Heart right ventricle (tissue), 16 donors: Measurements from ENCODE around the gene CDK5R1. TPM values are rescaled to one million over a fixed set of nuclear protein-coding genes. Genes with fewer than 3 reads are reported as not detected.

Source experiments
- ATAC-seq, 8 donors: fragments of 200-7000 bp; cut with Tn5 transposase; one replicate each; pipeline ENCODE4 v1.9.1; 2020; ENCODE audit warnings: mild to moderate bottlenecking in 8 of 8, moderate library complexity in 8 of 8, moderate number of reproducible peaks in 1 of 8
- DNase-seq, 2 donors: peaks; one replicate each; pipeline ENCODE4 v3.0.0-alpha.2; 2020
- H3K27ac ChIP-seq, 10 donors: fragments of 200-600 bp; sonication (generic) in 2 of 10; one replicate each; pipeline versions ENCODE4 v1.5.0 to v1.8.0; 2020 to 2022; ENCODE audit warnings: mild to moderate bottlenecking in 3 of 10
- H3K27me3 ChIP-seq, 7 donors: fragments of 200-600 bp; one replicate each; pipeline ENCODE4 v1.8.0; 2021 to 2022; ENCODE audit warnings: mild to moderate bottlenecking in 2 of 7
- H3K36me3 ChIP-seq, 9 donors: fragments of 200-600 bp; sonication (generic) in 1 of 9; one replicate each; pipeline versions ENCODE4 v1.5.0 to v1.8.0; 2020 to 2022; ENCODE audit warnings: mild to moderate bottlenecking in 2 of 9
- H3K4me1 ChIP-seq, 9 donors: fragments of 200-600 bp; sonication (generic) in 1 of 9; one replicate each; pipeline versions ENCODE4 v1.5.0 to v1.8.0; 2020 to 2022; ENCODE audit warnings: mild to moderate bottlenecking in 4 of 9
- H3K4me3 ChIP-seq, 10 donors: fragments of 200-600 bp; sonication (generic) in 2 of 10; one replicate each; pipeline versions ENCODE4 v1.5.0 to v1.8.0; 2020 to 2022; ENCODE audit warnings: mild to moderate bottlenecking in 7 of 10, moderate library complexity in 2 of 10
- H3K9me3 ChIP-seq, 11 donors: fragments of 200-600 bp in 10 of 11; sonication (generic) in 2 of 11; one replicate each; pipeline versions ENCODE4 v1.5.0 to v1.8.0; 2013 to 2022; ENCODE audit warnings: mild to moderate bottlenecking in 2 of 11, control low read depth in 1 of 11, moderate library complexity in 1 of 11
- WGBS, 2 donors: extraction: QIAGEN DNeasy Blood & Tissue Kit; methylation state at CpG; one replicate each; pipeline ENCODE4 v1.1.7; 2013; ENCODE audit warnings: inconsistent platforms in 1 of 2; 5-methylcytosine and 5-hydroxymethylcytosine counted together
- intact Hi-C, 10 donors: fragments of 100-400 bp; cut with DNase I; formaldehyde crosslinking; loops; one replicate each; pipeline versions ENCODE4 v1.11.1 to v1.14.2; 2022
- polyA plus RNA-seq, 2 donors: library from polyadenylated mRNA; stranded (reverse); fragments of 200-250 nt; gene quantifications; one replicate each; pipeline ENCODE4 v1.2.3, GENCODE V29; 2013
- total RNA-seq, 10 donors: library from RNA; stranded (reverse); fragmentation: NEBNext Ultra II Directional in 3 of 10; extraction: Animal tissue kit (Norgen Biotek cat#: 25700) in 3 of 10; gene quantifications; one replicate each; pipeline versions ENCODE4 v1.2.1 to v1.2.4, GENCODE V29; 2021 to 2023
- TF ChIP-seq, protein P1 (sequence below), 9 donors: fragments of 200-600 bp; sonication (generic) in 2 of 9; IDR thresholded peaks; one replicate each; pipeline versions ENCODE4 v1.5.0 to v1.8.0; 2021 to 2022; ENCODE audit warnings: antibody characterized with exemption in 9 of 9, mild to moderate bottlenecking in 5 of 9, moderate library complexity in 1 of 9
- donor health status: Arrhythmogenic right ventricular cardiomyopathy.
- donor health status: ischemic (EF 13 %, LVEDD 7.1; RV severe dilation, severe dysfunction).
- donor health status: healthy with polysubstance abuse.
- donor health status: DM: no; HTN: yes; CAD: no.
- donor health status: DM: no; HTN: no; CAD: no.
- donor health status: ischemic (EF 25% LVEDD 6.9; RV normal size, moderate dysfunction).
- donor health status: ischemic (EF 25% LVEDD 5.7; RV mildly dilated, moderate dysfunction).
- donor health status: healthy.
- donor health status: DM: yes; HTN: yes; CAD: no.
- donor health status: Ischemic cardiomyopathy.
- donor health status: ischemic (EF 35%, LVEDD 5.7; RV mildly dilated, moderate dysfunction).
- donor health status: nonischemic (EF 11% LVEDD 7.7; RV severe dilation, severe dysfunction).
- donor health status: DM: yes; HTN: yes; CAD: no.
- donor health status: PGD.
- donor health status: ischemic (EF 29% LVEDD 5.4; RV normal size, mild dysfunction).
- donor health status: nonischemic (EF 23%, LVEDD 6.1; RV moderate dilation, normal function).

CDK5R1 gene
- total and polyA plus RNA-seq, 12 donors: 0.66 to 2.1 (median 1.3) TPM

DNA sequence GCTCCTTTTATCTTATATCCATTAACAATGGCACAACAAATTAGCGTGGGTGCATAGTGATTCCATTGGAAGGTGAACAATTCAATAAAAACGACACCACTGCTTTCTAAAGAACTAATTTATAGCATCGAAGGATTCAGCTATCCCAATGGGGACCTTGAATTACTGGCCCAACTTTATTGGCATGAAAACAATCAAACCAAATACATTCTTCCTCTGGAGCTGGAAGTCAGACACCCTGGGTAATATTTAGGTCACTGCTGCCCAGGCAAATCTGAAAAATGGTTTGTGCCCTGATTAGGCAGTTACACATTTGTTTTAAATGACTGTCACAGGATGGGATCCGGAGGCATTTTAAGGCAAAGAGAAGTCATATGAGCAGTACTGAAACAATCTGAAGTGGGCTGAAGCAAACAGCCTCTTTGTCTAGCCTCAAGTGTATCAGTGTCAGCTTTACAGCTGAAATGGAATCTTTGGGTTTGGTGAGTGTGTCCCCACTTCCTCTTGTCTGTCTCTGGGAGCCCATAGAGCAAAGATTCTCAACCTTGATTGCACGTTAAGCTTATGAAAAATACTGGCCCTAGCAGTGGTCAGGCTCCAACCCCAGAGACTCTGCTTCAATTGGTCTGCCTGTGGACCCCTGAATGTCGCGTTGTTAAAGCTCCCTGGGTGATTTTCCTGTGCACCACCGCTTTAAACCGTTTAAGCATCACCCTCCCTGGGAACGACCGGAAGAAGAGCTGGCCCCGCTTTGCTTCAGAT is 30.3 kb downstream of the CDK5R1 start:
- intact Hi-C loops: no loop called here
- 76% methylated on average over 12 of the region's 12 CpGs for WGBS, 2 donors

DNA sequence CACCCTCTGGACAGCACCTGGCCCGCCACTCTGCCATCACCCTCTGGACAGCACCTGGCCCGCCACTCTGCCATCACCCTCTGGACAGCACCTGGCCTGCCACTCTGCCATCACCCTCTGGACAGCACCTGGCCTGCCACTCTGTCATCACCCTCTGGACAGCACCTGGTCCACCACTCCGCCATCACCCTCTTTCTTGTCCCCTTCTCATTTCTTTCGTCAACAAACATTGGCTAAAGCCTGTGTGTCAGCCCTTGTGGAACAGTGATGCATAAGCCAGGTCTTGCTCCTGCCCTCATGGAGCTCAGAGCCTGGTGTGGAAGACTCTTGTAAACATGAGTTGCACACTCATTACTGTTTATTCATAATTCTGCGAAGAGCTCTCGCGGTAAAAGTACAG is 31.2 kb downstream of the CDK5R1 start:
- TF ChIP-seq, protein P1, sequence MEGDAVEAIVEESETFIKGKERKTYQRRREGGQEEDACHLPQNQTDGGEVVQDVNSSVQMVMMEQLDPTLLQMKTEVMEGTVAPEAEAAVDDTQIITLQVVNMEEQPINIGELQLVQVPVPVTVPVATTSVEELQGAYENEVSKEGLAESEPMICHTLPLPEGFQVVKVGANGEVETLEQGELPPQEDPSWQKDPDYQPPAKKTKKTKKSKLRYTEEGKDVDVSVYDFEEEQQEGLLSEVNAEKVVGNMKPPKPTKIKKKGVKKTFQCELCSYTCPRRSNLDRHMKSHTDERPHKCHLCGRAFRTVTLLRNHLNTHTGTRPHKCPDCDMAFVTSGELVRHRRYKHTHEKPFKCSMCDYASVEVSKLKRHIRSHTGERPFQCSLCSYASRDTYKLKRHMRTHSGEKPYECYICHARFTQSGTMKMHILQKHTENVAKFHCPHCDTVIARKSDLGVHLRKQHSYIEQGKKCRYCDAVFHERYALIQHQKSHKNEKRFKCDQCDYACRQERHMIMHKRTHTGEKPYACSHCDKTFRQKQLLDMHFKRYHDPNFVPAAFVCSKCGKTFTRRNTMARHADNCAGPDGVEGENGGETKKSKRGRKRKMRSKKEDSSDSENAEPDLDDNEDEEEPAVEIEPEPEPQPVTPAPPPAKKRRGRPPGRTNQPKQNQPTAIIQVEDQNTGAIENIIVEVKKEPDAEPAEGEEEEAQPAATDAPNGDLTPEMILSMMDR (IDR thresholded peaks at IDR 0.05): no peak
- 93 to 94% methylated on average over 5 of the region's 7 CpGs for WGBS, 2 donors
- ATAC-seq (no peak), DNase-seq (no peak)
- H3K4me3 ChIP-seq: no peak overlapping the region
- no peaks in the 10 kb centered on the region for H3K9me3 ChIP-seq
- peaks cover 0 to 31% (median 0%) of the 10 kb centered on the region in 7 donors for H3K27me3 ChIP-seq
- H3K27ac ChIP-seq: no peak overlapping the region
- intact Hi-C loops: loop anchor here in 1 of 10 donors (2.0 kb wide), 1 partner anchor 25 kb away; no protein-coding TSS in a partner anchor
- peaks cover 8 to 47% (median 24%) of the 10 kb centered on the region in 9 donors for H3K4me1 ChIP-seq
- peaks cover 0 to 3% (median 0%) of the 10 kb centered on the region in 9 donors for H3K36me3 ChIP-seq

More for the DNA sequence above, 30.3 kb downstream of the CDK5R1 start:
- TF ChIP-seq, protein P1 (IDR thresholded peaks at IDR 0.05): no peak
- no peak for ATAC-seq
- Histone ChIP-seq H3K4me1 (peaks cover 8 to 47% (median 24%) of the 10 kb centered on the region in 9 donors), H3K4me3 (no peak overlapping the region), H3K9me3 (no peaks in the 10 kb centered on the region), H3K36me3 (peaks cover 0 to 5% (median 0%) of the 10 kb centered on the region in 9 donors), H3K27me3 (peaks cover 0 to 31% (median 0%) of the 10 kb centered on the region in 7 donors), H3K27ac (peak overlapping the region in 1 of 10 donors; percentile 43)
- DNase-seq: no peak

DNA sequence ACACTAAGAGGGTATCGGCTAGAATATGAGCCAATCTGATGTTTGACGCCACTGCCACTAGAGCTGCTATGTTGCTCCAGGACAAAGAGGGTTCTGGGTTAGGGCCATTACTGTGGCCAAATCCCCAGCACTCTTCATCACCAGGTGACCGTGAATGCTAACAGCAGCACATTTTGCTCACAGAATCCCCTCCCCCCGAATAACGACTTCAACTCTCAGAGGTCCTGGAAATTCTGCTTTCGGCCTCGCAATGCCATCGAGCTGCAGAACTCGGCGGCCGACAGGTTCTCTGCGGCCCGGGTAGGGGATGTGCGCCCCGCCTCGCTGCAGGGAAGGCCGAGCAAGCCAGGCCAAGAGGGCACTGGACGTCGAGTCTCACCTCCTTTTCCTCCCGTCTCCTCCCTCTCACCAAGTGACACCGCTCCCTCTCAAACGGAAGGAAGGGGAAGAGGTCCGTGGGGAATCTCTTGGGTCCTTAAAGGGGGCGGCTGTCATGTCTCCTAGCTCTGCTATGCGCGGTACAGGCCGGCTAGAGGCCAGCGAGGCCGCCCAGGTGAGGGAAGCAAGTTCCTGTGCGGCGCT is 31.9 kb downstream of the CDK5R1 start:
- Histone ChIP-seq H3K36me3 (no peaks in the 10 kb centered on the region), H3K27me3 (peaks cover 0 to 31% (median 0%) of the 10 kb centered on the region in 7 donors), H3K4me3 (peak overlapping the region in 9 of 10 donors; percentile 40 to 65 (median 55)), H3K9me3 (no peaks in the 10 kb centered on the region), H3K27ac (peak overlapping the region in 5 of 10 donors; percentile 5 to 43 (median 20)), H3K4me1 (peaks cover 8 to 47% (median 24%) of the 10 kb centered on the region in 9 donors)
- TF ChIP-seq, protein P1 (IDR thresholded peaks at IDR 0.05): no peak
- intact Hi-C loops: loop anchor here in 1 of 10 donors (2.0 kb wide), 1 partner anchor 26 kb away; no protein-coding TSS in a partner anchor
- ATAC-seq (peak in 2 of 8 donors; percentile 3 to 24), DNase-seq (no peak)
- 32 to 36% methylated on average over 31 of the region's 31 CpGs for WGBS, 2 donors
